ENCODE results near the gene PTGES3L.
"Not testable (repeated sequence)": the region's sequence is repeated elsewhere in the genome, so short reads cannot be mapped to it uniquely, and the experiment has no call there.

Gene PTGES3L

GRCh38 chr17:43014020-43014648 is 34.3 kb upstream of the PTGES3L start:
- no peak for DNase-seq

GRCh38 chr17:43013296-43013695 is 33.4 kb upstream of the PTGES3L start:
- no peak for DNase-seq

- no peak for DNase-seq
Observed at GRCh38 chr17:43011728-43012472, 32.0 kb upstream of the PTGES3L start.

GRCh38 chr17:43010667-43011308 is 30.9 kb upstream of the PTGES3L start:
- no peak for DNase-seq

GRCh38 chr17:43006639-43007551 is 27.0 kb upstream of the PTGES3L start, which contains the start of gene IFI35:
Gene IFI35, plus strand, starts transcription at chr17:43006784. Its CDS starts 164 bp downstream, at chr17:43006948.
- peak; percentile 51 for DNase-seq

GRCh38 chr17:43003542-43004172 is 23.8 kb upstream of the PTGES3L start:
- DNase-seq: no peak

GRCh38 chr17:43000894-43001293 is 21.0 kb upstream of the PTGES3L start:
- not testable (repeated sequence) for DNase-seq

GRCh38 chr17:42999003-42999525 is 19.2 kb upstream of the PTGES3L start:
- no peak for DNase-seq

GRCh38 chr17:42997984-42998938 is 18.4 kb upstream of the PTGES3L start, which contains the start of gene RPL27:
Gene RPL27, plus strand, starts transcription at chr17:42998419. Its CDS starts 332 bp downstream, at chr17:42998751.
- peak; percentile 52 for DNase-seq

GRCh38 chr17:42997390-42997983 is 17.6 kb upstream of the PTGES3L start:
- no peak for DNase-seq

- not testable (repeated sequence) for DNase-seq
Observed at GRCh38 chr17:42993913-42994312, 14.0 kb upstream of the PTGES3L start.

- DNase-seq: no peak
Observed at GRCh38 chr17:42992872-42993271, 13.0 kb upstream of the PTGES3L start.

GRCh38 chr17:42991471-42991870 is 11.6 kb upstream of the PTGES3L start:
- no peak for DNase-seq

GRCh38 chr17:42989726-42990652 is 10.1 kb upstream of the PTGES3L start:
- no peak for DNase-seq

GRCh38 chr17:42989141-42989540 is 9.3 kb upstream of the PTGES3L start:
- DNase-seq: no peak

- DNase-seq: no peak
Observed at GRCh38 chr17:42985225-42985624, 5.3 kb upstream of the PTGES3L start.

- DNase-seq: no peak
Observed at GRCh38 chr17:42982266-42982665, 2.4 kb upstream of the PTGES3L start.

- peak; percentile 51 for DNase-seq
Observed at GRCh38 chr17:42980766-42981397, 1.0 kb upstream of the PTGES3L start.

Data from activated gamma-delta T cell (primary cell).